Stimulated activated memory B cell treated with anti-CD40 and anti-IgM and Interleukin-4, amounts not matched to agents 10 μg/mL and 1 μg/mL and 100 μg/mL, for 72 hours (primary cell): ENCODE data around the gene PLIN4.
"Not testable (repeated sequence)": the region's sequence is repeated elsewhere in the genome, so short reads cannot be mapped to it uniquely, and the experiment has no call there.

Source experiments
- ATAC-seq: fragments of 150-1000 bp; cut with Tn5 transposase; 2 replicates; pipeline ENCODE4 v1.10.0; 2021
- H3K27ac Mint-ChIP-seq: one replicate; pipeline ENCODE4 v1.8.0; 2022; ENCODE audit warnings: mild to moderate bottlenecking, mixed read lengths
- H3K27me3 Mint-ChIP-seq: one replicate; pipeline ENCODE4 v1.8.0; 2022; ENCODE audit warnings: mixed read lengths
- H3K36me3 Mint-ChIP-seq: one replicate; pipeline ENCODE4 v1.8.0; 2022; ENCODE audit warnings: mixed read lengths
- H3K4me1 Mint-ChIP-seq: one replicate; pipeline ENCODE4 v1.8.0; 2022; ENCODE audit warnings: mixed read lengths
- H3K4me3 Mint-ChIP-seq: one replicate; pipeline ENCODE4 v1.8.0; 2022; ENCODE audit warnings: mild to moderate bottlenecking, moderate library complexity, mixed read lengths
- H3K9me3 Mint-ChIP-seq: one replicate; pipeline ENCODE4 v1.8.0; 2022; ENCODE audit warnings: mixed read lengths

PLIN4 gene

DNA sequence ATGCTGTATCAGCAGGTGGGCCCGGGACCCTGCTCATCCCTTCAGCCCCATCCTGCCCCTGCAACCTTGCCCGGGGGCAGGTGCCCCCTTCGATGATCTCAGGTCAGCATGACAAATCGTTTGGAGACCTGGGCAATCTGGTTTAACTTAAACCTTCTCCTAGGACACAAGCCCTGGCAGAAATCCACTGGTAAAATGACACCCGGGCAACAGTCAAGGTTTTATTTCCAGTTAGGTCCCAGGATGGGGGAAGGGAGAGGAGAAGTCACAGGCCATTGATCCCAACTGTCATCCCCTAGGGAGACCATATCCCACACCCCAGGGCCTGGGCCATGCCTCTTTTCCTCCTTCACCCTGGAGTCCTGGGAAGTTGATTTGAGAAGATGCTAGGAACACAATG lies 18.5 kb upstream of the PLIN4 start:
- Mint-ChIP-seq H3K27ac (no peak overlapping the region), H3K27me3 (peaks cover 77% of the 10 kb centered on the region), H3K9me3 (no peaks in the 10 kb centered on the region), H3K4me3 (no peak overlapping the region), H3K4me1 (peaks cover 22% of the 10 kb centered on the region), H3K36me3 (no peaks in the 10 kb centered on the region)
- ATAC-seq: no peak

DNA sequence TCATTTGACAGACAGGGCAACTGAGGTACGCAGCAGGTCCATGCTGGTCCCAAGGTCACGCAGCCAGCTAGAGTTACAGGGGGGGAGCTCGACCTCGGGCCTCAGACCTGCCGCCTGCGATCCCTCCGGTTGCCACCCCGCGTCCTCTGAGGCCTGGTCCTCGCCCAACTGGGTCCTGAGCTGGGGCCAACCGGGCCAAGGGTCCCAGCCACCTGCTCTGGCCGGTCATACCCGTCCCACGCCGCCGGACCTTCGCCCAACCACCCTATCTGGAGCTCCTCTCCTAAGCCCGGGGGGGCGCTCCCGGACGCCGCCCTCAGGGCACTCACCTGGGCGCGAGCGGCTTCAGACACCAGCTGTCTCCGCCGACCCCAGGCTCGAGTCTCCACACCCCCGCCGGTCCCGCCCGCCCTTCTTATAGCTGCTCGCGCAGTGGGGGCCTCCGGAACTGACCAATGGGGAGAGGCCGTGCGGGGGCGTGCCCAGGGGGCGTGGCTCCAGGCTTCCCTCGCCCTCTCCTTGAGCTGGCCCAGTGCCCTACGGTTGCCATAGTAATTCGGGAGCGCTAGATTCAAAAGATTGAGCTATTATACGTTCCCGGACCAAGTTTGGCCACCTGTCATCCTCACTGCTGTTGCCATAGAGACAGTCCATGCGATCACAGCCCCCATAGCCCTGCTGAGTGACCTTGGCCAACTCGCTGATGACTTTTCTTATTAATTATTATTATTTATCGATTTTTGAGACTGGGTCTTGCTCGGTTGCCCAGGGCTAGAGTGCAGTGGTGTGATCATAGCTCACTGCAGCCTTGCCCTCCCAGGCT lies 16.8 kb upstream of the PLIN4 start, which contains the start of gene PLIN5:
Gene PLIN5, minus strand, starts transcription at position 389 of the 823 bp plus-strand sequence. CDS start 1,150 bp downstream, outside the sequence.
- H3K4me1 Mint-ChIP-seq: peaks cover 14% of the 10 kb centered on the region
- H3K9me3 Mint-ChIP-seq: no peaks in the 10 kb centered on the region
- H3K4me3 Mint-ChIP-seq: no peak within 1 kb of the TSS
- peaks cover 88% of the 10 kb centered on the region for H3K27me3 Mint-ChIP-seq
- peak; percentile 51 for ATAC-seq
- H3K36me3 Mint-ChIP-seq: no peaks in the 10 kb centered on the region
- no peak within 1 kb of the TSS for H3K27ac Mint-ChIP-seq

DNA sequence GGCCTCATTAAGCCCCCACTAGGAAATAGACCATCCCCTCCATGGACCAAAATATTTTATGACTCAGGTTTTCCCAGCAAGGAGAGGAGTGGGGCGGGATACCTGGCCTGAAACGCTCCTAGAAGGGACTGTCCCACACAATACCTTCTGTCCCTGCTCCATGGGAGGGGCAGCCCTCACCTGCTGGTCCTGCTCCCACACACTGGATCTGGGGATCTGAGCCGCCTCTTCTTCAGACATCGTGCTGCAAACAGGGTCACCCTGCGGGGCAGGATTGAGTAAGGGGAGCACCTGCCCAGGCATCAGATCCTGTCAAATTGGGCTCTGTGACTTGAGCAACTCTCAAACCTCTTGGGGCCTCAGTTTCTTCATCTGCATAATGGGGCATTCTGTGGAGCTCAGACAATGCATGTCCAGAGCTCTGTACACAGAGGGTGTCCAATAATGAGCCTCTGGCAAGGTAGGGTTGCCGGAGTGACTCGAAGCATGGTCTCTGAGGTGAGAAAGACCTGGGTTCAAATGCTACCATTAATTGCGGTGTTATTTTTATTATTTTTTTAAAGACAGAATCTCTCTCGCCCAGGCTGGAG lies 15.6 kb upstream of the PLIN4 start:
- Mint-ChIP-seq H3K27me3 (peaks cover 88% of the 10 kb centered on the region), H3K36me3 (no peaks in the 10 kb centered on the region), H3K9me3 (no peaks in the 10 kb centered on the region), H3K4me3 (no peak overlapping the region), H3K4me1 (peaks cover 3% of the 10 kb centered on the region), H3K27ac (no peak overlapping the region)
- ATAC-seq: no peak

DNA sequence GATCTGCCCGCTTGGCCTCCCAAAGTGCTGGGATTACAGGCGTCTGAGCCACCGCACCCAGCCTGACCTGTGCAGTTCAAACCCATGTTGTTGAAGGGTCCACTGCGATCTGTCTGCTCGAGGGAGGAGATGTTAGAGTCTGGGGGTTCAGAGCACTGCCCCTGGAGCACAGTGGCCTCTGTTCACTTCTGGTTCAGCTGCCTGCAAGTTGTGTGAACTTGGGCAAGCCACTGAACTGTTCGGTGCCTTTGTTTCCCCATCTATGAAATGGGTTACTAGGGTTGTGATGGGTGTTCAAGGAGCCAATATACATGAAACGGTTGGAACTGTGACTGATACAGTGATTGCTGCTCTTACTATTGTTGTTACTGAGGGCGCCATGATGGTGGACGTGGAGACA lies 15.0 kb upstream of the PLIN4 start:
- Mint-ChIP-seq H3K27ac (no peak overlapping the region), H3K9me3 (no peaks in the 10 kb centered on the region), H3K36me3 (no peaks in the 10 kb centered on the region)

DNA sequence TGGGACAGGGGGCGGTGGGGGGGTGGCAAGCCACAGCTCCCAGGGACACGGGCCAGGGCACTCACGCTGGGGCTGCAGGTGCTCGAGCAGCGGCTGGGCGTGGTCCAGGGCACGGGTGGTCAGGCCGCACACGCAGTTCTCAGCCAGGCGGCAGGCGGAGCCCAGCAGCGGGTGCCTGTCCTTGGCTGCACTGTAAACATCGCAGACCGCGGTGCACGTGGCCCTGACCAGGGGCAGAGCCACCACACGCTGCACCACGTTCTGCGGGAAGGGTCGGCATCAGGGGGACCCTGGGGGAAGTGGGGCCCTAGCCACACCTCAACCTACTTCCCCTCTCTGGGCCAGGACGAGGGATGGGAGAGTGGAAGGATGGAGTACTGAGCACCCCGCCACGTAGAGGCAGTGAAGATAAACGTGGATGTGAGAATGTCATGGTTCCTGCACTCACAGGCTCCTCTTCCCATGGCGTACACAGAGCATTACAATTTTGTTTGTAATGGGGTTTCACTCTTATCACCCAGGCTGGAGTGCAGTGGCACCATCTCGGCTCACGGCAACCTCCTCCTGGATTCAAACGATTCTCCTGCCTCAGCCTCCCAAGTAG lies 13.4 kb upstream of the PLIN4 start:
- no peaks in the 10 kb centered on the region for H3K4me1 Mint-ChIP-seq
- peaks cover 77% of the 10 kb centered on the region for H3K27me3 Mint-ChIP-seq
- H3K4me3 Mint-ChIP-seq: no peak overlapping the region
- no peak for ATAC-seq
- H3K9me3 Mint-ChIP-seq: no peaks in the 10 kb centered on the region
- no peaks in the 10 kb centered on the region for H3K36me3 Mint-ChIP-seq
- H3K27ac Mint-ChIP-seq: no peak overlapping the region

More for the DNA sequence above, 15.0 kb upstream of the PLIN4 start:
- peaks cover 88% of the 10 kb centered on the region for H3K27me3 Mint-ChIP-seq
- H3K4me1 Mint-ChIP-seq: no peaks in the 10 kb centered on the region
- no peak for ATAC-seq
- H3K4me3 Mint-ChIP-seq: no peak overlapping the region

DNA sequence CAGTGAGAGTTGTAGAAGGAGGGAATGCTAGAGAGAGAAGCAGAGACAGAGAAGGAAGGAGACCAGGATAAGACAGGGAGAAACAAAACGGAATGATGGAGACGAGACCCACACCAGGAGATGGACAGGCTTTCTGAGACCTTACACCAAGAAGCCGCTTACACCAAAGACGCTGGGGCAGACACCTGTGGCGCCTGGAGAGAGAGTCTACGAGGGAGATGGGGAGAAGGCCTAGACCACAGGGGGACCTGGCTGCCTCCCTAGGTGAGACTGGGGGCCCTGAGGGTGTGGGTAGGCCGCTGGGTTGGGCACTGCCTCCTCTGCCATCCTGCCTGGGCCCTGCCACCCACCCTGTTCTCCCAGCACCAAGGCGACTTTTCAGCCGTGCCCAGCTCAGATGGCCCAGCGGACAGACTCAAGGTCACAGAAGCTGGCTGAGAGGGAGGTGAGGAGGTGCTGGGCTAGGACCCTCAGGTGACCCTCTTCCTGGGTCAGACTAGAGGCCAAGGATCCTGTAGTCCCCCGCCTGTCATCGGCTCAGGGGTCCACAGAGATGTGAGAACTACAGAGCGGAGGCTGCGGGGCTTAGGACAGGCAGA lies 11.7 kb upstream of the PLIN4 start:
- H3K4me3 Mint-ChIP-seq: no peak overlapping the region
- ATAC-seq: no peak
- H3K9me3 Mint-ChIP-seq: no peaks in the 10 kb centered on the region
- no peak overlapping the region for H3K27ac Mint-ChIP-seq
- peaks cover 60% of the 10 kb centered on the region for H3K27me3 Mint-ChIP-seq
- no peaks in the 10 kb centered on the region for H3K36me3 Mint-ChIP-seq
- no peaks in the 10 kb centered on the region for H3K4me1 Mint-ChIP-seq

DNA sequence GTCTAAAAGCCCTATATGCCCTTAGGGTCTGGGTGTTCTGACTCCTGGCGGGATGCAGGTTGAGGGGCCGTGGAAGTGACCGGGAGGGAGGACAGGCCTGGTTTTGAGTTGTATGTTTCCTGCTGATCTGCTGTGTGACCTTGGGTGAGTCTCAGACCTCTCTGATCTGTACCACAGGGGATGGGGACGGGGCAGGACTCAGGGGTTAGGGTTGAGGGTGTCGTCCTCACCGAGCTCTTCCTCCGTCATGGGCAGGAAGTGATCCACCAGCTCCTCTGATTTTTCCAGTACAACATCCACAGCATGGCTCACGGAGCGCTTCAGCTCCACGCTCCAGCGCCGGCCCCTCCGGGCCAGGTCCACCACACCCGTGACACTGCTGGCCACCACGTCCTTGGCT lies 10.6 kb upstream of the PLIN4 start:
- Mint-ChIP-seq H3K4me1 (no peaks in the 10 kb centered on the region), H3K27me3 (peaks cover 49% of the 10 kb centered on the region), H3K36me3 (no peaks in the 10 kb centered on the region), H3K9me3 (no peaks in the 10 kb centered on the region), H3K27ac (no peak overlapping the region), H3K4me3 (no peak overlapping the region)
- ATAC-seq: no peak

DNA sequence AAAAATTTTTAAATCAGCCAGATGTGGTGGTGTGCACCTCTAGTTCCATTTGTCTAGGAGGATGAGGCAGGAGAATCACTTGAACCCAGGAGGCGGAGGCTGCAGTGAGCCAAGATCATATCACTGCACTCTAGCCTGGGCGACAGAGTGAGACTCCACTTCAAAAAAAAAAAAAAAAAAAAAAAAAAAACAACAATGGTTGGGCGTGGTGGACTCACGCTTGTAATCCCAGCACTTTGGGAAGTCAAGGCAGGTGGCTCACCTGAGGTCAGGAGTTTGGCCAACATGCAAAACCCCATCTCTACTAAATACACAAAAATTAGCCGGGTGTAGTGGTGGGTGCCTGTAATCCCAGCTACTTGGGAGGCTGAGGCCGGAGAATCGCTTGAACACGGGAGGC lies 9.1 kb upstream of the PLIN4 start:
- not testable (repeated sequence) for H3K4me3 Mint-ChIP-seq, H3K9me3 Mint-ChIP-seq, H3K27ac Mint-ChIP-seq, H3K36me3 Mint-ChIP-seq, ATAC-seq, H3K4me1 Mint-ChIP-seq
- H3K27me3 Mint-ChIP-seq: peaks cover 41% of the 10 kb centered on the region

DNA sequence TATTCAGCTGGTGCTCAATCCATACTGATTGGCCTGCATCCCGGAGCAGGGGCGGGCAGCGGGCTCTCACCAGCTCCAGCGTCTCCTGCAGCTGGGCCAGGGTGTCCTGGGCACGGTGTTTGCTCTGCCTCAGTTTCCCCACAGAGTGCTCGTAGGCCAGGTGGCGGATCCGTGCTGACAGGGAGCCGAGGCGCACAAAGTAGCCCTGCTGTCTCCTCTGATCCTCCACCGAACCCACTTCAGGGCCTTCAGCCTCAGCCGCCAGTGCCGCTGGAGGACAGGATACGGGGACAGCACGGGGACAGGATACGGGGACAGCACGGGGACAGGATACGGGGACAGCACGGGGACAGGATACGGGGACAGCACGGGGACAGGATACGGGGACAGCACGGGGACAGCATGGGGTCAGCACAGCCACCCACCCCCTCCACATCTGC lies 7.3 kb upstream of the PLIN4 start:
- Mint-ChIP-seq H3K4me3 (no peak overlapping the region), H3K27ac (no peak overlapping the region), H3K27me3 (peaks cover 38% of the 10 kb centered on the region), H3K4me1 (no peaks in the 10 kb centered on the region), H3K36me3 (no peaks in the 10 kb centered on the region), H3K9me3 (no peaks in the 10 kb centered on the region)
- ATAC-seq: no peak

DNA sequence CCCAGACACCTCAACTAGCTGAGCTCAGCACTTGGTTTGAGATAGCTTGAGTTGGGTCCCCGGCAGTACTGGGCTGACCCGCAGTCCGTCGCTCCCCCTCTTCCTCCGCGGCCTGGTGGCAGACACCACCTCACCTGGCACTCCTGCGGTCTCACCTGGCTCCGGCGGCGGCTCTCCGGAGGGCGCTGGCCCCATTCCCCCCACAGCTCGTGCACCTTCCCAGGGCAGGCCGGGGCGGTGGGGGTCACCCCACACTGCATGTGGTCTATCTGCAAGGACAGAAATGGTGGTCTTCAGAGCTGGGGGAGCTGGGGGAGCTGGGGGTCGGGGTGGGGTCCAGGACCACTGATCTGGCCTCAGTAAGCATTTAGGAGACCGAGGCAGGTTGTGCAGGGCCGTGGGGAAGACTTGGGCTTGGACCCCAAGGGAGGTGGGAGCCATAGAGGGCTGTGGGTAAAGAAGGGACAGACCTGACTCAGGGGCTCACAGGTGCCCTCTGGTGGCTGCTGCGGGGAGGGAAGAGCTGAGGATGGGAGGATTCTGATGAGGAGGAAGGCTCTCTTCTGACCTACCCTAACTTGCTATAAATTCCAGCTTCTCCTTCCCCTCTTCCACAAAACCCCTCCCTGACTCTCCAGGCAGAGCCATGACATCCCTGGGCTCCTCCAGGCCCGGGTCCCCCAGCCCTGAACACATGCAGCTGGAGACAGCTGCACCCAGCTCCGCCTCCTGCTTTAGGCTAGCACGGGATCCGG lies 6.7 kb upstream of the PLIN4 start:
- Mint-ChIP-seq H3K4me1 (no peaks in the 10 kb centered on the region), H3K27me3 (peaks cover 36% of the 10 kb centered on the region), H3K9me3 (no peaks in the 10 kb centered on the region), H3K27ac (no peak overlapping the region), H3K4me3 (no peak overlapping the region), H3K36me3 (no peaks in the 10 kb centered on the region)
- peak; percentile 64 for ATAC-seq

DNA sequence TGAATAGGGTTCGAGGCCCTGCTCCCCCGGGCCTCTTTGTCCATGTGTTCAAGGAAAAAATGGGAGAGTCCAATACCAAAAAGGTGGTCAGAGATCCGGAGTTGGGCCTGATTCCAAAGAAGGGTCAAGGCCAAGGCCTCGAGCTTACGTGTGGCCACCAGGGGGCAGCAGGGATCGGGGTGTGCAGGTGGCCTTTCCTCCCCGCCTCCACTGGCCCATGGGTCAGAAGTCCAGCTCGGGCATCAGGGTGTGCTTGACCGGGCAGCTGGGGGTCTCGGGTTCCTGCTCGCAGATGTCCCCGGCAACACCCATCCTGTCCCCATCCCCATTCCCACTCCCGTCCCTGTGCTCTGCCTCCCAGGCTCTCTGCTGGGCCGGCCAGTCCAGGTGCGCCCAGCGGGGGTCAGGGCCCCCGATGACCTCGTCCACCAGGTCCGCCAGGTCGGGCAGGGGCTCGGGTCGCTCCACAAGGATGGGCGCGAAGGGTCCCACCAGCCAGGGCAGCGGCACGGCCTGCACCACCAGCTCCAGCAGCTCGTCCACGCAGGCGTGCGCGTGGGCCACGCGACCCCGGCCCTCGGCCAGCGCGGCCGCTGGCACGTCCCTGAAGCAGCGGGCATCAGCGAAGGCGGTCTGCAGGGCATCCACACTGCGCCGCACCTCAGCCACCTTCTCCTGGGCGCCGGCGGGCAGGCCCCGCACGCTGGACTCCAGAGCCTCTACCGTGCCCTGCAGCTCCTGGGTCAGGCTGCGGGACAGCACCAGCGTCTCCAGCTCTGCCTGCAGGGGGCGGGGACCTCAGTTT lies 5.2 kb upstream of the PLIN4 start:
- no peak overlapping the region for H3K27ac Mint-ChIP-seq
- no peaks in the 10 kb centered on the region for H3K4me1 Mint-ChIP-seq
- ATAC-seq: peak; percentile 28
- no peak overlapping the region for H3K4me3 Mint-ChIP-seq
- H3K27me3 Mint-ChIP-seq: peaks cover 36% of the 10 kb centered on the region
- H3K36me3 Mint-ChIP-seq: no peaks in the 10 kb centered on the region
- no peaks in the 10 kb centered on the region for H3K9me3 Mint-ChIP-seq

DNA sequence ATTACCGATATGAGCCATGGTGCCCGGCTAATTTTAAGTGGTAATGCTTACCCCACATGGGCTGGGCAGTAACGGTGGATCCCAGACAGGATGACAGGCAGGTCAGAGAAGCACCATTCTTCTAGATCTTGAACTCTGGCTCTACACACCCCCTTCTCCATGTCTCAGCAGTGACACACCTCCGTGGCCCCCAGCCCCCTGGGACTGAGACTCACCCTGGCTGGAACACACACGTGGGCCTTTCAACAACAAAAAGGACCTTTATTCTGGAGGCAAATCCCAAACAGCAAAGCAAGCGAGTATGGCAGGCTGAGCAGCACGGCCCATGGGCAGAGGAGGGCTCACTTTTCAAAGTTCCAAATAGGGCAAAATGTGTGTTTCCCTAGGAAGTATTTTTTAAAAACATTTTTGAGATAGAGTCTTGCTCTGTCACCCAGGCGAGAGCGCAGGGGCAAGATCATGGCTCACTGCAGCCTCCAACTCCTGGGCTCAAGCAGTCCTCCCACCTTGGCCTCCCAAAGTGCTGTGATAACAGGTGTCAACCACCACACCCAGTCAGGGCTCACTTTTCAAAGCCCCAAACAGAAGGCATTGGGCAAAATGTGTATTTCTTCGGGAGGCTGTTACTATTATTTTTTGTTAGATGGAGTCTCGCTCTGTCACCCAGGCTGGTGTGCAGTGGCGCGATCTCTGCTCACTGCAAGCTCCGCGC lies 4.2 kb upstream of the PLIN4 start:
- H3K36me3 Mint-ChIP-seq: no peaks in the 10 kb centered on the region
- H3K4me1 Mint-ChIP-seq: no peaks in the 10 kb centered on the region
- H3K27ac Mint-ChIP-seq: no peak overlapping the region
- no peak overlapping the region for H3K4me3 Mint-ChIP-seq
- no peak for ATAC-seq
- peaks cover 43% of the 10 kb centered on the region for H3K27me3 Mint-ChIP-seq
- H3K9me3 Mint-ChIP-seq: no peaks in the 10 kb centered on the region

DNA sequence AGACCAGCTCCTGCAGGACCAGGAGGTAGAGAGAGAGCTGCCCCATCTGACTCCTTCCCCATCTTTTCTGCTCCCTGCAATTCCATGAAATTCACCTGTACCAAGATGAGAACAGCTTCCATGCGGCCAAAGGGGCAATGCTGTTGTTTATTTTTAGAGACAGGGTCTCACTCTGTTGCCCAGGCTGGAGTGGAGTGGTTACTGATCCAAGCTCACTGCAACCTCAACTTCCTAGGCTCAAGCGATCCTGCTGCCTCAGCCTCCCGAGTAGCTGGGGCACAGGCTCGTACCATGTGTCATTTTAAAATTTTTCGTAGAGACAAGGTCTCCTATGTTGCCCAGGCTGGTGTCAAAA lies 3.6 kb upstream of the PLIN4 start:
- H3K9me3 Mint-ChIP-seq: no peaks in the 10 kb centered on the region
- no peak for ATAC-seq
- H3K27ac Mint-ChIP-seq: no peak overlapping the region
- H3K27me3 Mint-ChIP-seq: peaks cover 49% of the 10 kb centered on the region
- H3K36me3 Mint-ChIP-seq: no peaks in the 10 kb centered on the region
- no peak overlapping the region for H3K4me3 Mint-ChIP-seq
- H3K4me1 Mint-ChIP-seq: no peaks in the 10 kb centered on the region
